Thymus (tissue), 14 donors: ENCODE data around the gene ZNF107. TPM values are rescaled to one million over a fixed set of nuclear protein-coding genes. Genes with fewer than 3 reads are reported as not detected.

Experiments
- DNase-seq, 9 donors: peaks; one replicate each; pipeline ENCODE4 v3.0.0-alpha.2; 2013; ENCODE audit warnings: low spot score in 9 of 9, low read depth in 6 of 9, missing footprints in 1 of 9
- H3K27ac ChIP-seq, 2 donors: one replicate each; pipeline ENCODE4 v1.5.1; 2013; ENCODE audit warnings: control low read depth in 1 of 2, low read depth in 1 of 2, low read length in 1 of 2, mild to moderate bottlenecking in 1 of 2, moderate library complexity in 1 of 2
- H3K27me3 ChIP-seq, 2 donors: one replicate each; pipeline ENCODE4 v1.5.1; 2013; ENCODE audit warnings: low read length in 1 of 2; ENCODE audit not compliant: control insufficient read depth in 2 of 2, insufficient read depth in 1 of 2
- H3K36me3 ChIP-seq, 2 donors: one replicate each; pipeline ENCODE4 v1.5.1; 2013; ENCODE audit warnings: low read length in 1 of 2, mild to moderate bottlenecking in 1 of 2, moderate library complexity in 1 of 2; ENCODE audit not compliant: control insufficient read depth in 2 of 2, insufficient read depth in 2 of 2
- H3K4me1 ChIP-seq, 2 donors: one replicate each; pipeline ENCODE4 v1.5.1; 2013; ENCODE audit warnings: low read length in 2 of 2; ENCODE audit not compliant: control insufficient read depth in 2 of 2, insufficient read depth in 2 of 2
- H3K4me3 ChIP-seq, 2 donors: one replicate each; pipeline ENCODE4 v1.5.1; 2013; ENCODE audit warnings: low read length in 2 of 2, control low read depth in 1 of 2, mild to moderate bottlenecking in 1 of 2
- H3K9me3 ChIP-seq, 2 donors: one replicate each; pipeline ENCODE4 v1.5.1; 2013; ENCODE audit warnings: low read length in 1 of 2, mild to moderate bottlenecking in 1 of 2; ENCODE audit not compliant: control insufficient read depth in 2 of 2, insufficient read depth in 1 of 2
- WGBS: extraction: QIAGEN DNeasy Blood & Tissue Kit; methylation state at CpG from one replicate; pipeline ENCODE4 v1.1.7; 2013; 5-methylcytosine and 5-hydroxymethylcytosine counted together
- long read RNA-seq, 10 donors: transcript quantifications; one replicate each; lab custom pipeline, GENCODE V29; 2026
- polyA plus RNA-seq: library from polyadenylated mRNA; stranded (reverse); fragments of 200-250 nt; gene quantifications from one replicate; pipeline ENCODE4 v1.2.3, GENCODE V29; 2013
- total RNA-seq: library from RNA; stranded (reverse); fragments of 120-200 nt; gene quantifications from one replicate; pipeline ENCODE4 v1.2.4, GENCODE V29; 2013
- donor health status: healthy.

The ZNF107 gene
- total RNA-seq (13.5 TPM), polyA plus RNA-seq (8.9 TPM)
- long read RNA-seq, donor 1: 0 reads
- long read RNA-seq, donor 2: 0 reads
- long read RNA-seq, donor 3, full-length matches to known transcripts: 8 of 24 reads
- long read RNA-seq, donor 3, partial matches to known transcripts: 9 of 24 reads
- long read RNA-seq, donor 3, other reads (novel, unspliced or antisense): 7 of 24 reads
- long read RNA-seq, donor 4, full-length matches to known transcripts: 5 of 5 reads
- long read RNA-seq, donor 4, partial matches to known transcripts: 0 of 5 reads
- long read RNA-seq, donor 4, other reads (novel, unspliced or antisense): 0 of 5 reads
- long read RNA-seq, donor 5, full-length matches to known transcripts: 7 of 7 reads
- long read RNA-seq, donor 5, partial matches to known transcripts: 0 of 7 reads
- long read RNA-seq, donor 5, other reads (novel, unspliced or antisense): 0 of 7 reads
- long read RNA-seq, donor 6, full-length matches to known transcripts: 6 of 6 reads
- long read RNA-seq, donor 6, partial matches to known transcripts: 0 of 6 reads
- long read RNA-seq, donor 6, other reads (novel, unspliced or antisense): 0 of 6 reads
- long read RNA-seq, donor 7, full-length matches to known transcripts: 4 of 4 reads
- long read RNA-seq, donor 7, partial matches to known transcripts: 0 of 4 reads
- long read RNA-seq, donor 7, other reads (novel, unspliced or antisense): 0 of 4 reads
- long read RNA-seq, donor 8, full-length matches to known transcripts: 4 of 4 reads
- long read RNA-seq, donor 8, partial matches to known transcripts: 0 of 4 reads
- long read RNA-seq, donor 8, other reads (novel, unspliced or antisense): 0 of 4 reads
- long read RNA-seq, donor 9, full-length matches to known transcripts: 6 of 6 reads
- long read RNA-seq, donor 9, partial matches to known transcripts: 0 of 6 reads
- long read RNA-seq, donor 9, other reads (novel, unspliced or antisense): 0 of 6 reads
- long read RNA-seq, donor 10, full-length matches to known transcripts: 10 of 10 reads
- long read RNA-seq, donor 10, partial matches to known transcripts: 0 of 10 reads
- long read RNA-seq, donor 10, other reads (novel, unspliced or antisense): 0 of 10 reads

DNA sequence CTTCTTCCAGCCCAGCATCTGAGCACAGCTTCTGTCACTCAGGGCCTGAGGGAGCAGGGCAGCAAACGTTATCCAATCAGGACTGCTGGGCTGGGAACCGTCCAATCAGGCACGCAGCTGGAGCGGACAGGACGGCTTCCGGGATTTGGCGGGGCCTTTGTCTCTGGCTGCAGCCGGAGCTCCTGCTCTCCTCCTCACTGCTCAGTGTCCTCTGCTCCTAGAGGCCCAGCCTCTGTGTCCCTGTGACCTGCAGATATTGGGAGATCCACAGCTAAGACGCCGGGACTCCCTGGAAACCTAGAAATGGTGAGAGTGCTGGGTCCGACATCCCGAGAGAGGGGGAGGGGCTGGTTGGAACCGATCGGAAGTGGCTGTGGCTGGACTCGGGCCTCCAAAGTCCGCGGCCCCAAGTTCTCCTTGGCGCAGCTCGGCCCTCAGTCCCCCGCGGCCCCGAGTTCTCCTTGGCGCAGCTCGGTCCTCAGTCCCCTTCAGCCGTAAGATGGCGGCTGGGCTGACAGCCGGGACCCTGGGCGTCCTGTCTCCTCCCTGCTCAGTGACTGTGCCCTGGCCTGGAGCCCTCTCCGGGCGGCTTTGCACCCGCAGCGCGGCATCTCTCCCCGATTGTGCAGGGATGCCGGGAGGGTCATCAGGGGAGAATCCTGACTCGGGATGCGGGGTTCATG, at the start of gene ZNF107:
Gene ZNF107, plus strand, starts transcription at position 154 of the 683 bp plus-strand sequence. Its CDS starts 150 bp downstream, at position 304.
- peak within 1 kb of the TSS; percentile 69 to 85 for H3K27ac ChIP-seq
- H3K4me3 ChIP-seq: peak within 1 kb of the TSS; percentile 57 to 96
- H3K36me3 ChIP-seq: peaks cover 11 to 16% of the 10 kb centered on the region in 2 donors
- WGBS: under 1% methylated on average over 37 of the region's 37 CpGs
- peak in 8 of 9 donors; percentile 57 to 91 (median 78) for DNase-seq
- H3K9me3 ChIP-seq: peaks cover 0 to 2% of the 10 kb centered on the region in 2 donors
- no peaks in the 10 kb centered on the region for H3K27me3 ChIP-seq
- H3K4me1 ChIP-seq: peaks cover 0 to 5% of the 10 kb centered on the region in 2 donors

DNA sequence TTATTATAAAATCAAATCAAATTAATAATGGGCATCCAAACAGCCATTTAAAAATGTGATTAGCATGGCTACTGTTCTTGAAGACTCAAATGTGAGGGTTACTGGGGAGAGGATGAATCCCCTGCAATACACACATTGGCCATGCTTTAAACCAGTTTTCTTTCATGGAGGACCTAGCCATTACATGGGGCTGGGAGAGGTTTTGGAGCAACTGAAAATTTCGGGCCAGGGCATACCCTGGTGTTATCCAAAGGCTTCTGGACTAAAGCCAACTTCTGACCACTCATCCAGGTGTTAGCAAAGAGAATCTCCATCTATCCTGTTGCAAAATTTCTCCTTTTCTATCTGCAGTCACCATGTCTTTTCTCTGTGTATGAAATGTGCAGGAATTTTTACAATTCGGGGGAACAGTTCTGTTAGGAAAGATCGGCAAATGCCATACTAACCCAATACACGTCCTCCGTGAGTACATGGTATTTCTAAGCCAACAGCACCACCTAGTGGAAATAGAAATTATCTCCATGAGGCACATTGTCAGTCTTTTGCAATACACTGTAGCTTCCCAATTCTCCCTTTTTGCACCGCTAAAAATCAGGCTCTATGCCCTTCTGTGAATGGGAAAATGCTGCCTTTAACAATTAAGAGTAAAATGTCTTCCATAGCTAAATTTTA, 47.0 kb upstream of the ZNF107 start:
- Histone ChIP-seq H3K4me3 (no peak overlapping the region), H3K27me3 (no peaks in the 10 kb centered on the region), H3K27ac (no peak overlapping the region), H3K36me3 (no peaks in the 10 kb centered on the region), H3K4me1 (no peaks in the 10 kb centered on the region), H3K9me3 (peaks cover 0 to 19% of the 10 kb centered on the region in 2 donors)
- DNase-seq: peak in 3 of 9 donors; percentile 8 to 42 (median 26)
- 38% methylated on average over 6 of the region's 6 CpGs for WGBS

DNA sequence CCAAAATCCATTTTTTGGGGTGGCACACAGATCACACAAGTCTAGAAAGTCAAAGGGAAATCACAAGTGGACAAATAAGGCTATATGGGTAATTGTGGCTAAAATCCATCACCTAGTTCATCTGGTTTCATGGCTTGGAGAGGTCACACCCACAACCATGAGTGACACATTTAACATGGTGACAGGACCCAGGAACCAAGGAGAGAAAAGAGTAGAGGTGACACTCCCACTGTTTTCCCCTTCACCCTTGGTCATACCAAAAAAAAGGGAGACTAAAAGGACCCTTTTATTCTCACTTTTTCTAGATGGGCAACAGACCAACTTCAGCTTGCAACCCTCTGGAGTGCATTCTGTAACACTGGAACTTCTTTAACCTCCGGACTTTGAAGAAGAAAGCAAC, 46.2 kb upstream of the ZNF107 start:
- Histone ChIP-seq H3K27ac (no peak overlapping the region), H3K4me3 (no peak overlapping the region), H3K9me3 (peaks cover 0 to 19% of the 10 kb centered on the region in 2 donors), H3K27me3 (no peaks in the 10 kb centered on the region), H3K36me3 (no peaks in the 10 kb centered on the region), H3K4me1 (no peaks in the 10 kb centered on the region)
- peak in 1 of 9 donors; percentile 44 for DNase-seq
- WGBS: 92% methylated on average over 1 of the region's 1 CpG

DNA sequence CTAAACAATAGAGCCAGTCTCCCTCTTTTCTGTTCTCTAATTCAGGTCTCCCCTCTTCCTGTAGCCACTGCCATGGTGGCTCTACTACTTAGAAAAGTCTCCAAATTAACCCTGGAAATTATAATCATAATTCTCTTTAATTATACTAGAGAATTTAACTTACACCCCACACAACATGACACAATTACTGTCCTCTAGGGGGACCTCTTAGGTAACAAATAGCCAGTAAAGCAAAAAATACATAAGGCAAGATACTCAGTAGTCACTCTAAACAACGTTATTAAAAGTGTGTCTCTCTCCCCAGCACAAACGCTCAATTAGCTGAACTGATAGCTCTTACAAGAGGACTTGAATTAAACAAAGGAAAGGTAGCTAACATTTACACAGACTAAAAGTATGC, 44.3 kb upstream of the ZNF107 start:
- no peak overlapping the region for H3K27ac ChIP-seq

DNA sequence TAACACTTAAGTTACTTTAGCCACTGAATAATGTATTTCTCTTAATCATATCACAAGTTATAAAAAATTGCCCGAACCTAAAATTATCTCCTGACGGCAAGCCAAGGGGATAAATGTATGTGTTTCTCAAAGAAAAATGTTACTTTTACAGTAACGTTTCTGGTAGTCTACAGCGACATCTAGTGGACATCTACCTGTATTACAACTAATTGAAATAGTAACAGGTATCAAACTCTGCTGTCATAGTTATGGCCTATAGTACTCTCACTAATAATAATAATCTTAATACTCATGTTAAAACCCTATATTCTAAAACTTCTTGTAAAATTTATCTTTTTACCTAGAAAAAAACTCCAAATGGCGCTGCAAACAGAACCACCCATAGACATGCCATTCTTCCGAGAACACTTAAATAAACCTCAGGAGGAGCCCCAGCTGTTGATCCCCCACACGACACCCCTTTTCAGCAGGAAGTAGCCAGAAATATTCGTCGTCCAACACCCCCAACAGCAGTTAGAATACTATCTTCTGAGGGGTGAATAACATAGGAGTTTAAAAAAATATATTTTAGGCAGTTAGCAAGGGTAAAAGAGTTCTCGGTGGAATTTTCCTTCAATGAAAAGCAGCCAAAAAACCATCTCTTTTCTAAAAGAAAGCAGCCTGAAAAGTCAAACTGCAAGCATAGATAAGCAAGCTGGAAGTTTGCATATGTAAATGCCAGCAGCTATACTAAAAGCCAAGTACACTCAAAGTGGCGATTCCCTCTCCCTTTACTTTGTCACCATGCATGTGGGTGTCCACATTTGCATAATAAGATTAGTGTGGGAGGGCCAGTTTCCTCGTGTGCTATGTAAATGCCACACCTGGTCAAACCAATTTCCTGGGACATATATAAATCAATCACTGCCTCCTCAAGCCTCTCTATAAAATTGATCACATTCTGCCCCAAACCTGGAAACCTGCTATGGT, 40.5 kb upstream of the ZNF107 start:
- H3K9me3 ChIP-seq: peaks cover 0 to 13% of the 10 kb centered on the region in 2 donors
- H3K4me3 ChIP-seq: no peak overlapping the region
- H3K4me1 ChIP-seq: no peaks in the 10 kb centered on the region
- DNase-seq: peak in 1 of 9 donors; percentile 24
- no peaks in the 10 kb centered on the region for H3K27me3 ChIP-seq
- H3K36me3 ChIP-seq: no peaks in the 10 kb centered on the region
- H3K27ac ChIP-seq: no peak overlapping the region
- WGBS: 26% methylated on average over 12 of the region's 12 CpGs

More for the DNA sequence above, 44.3 kb upstream of the ZNF107 start:
- DNase-seq: no peak
- WGBS: 87% methylated on average over 2 of the region's 2 CpGs
- no peaks in the 10 kb centered on the region for H3K27me3 ChIP-seq
- no peak overlapping the region for H3K4me3 ChIP-seq
- peaks cover 0 to 19% of the 10 kb centered on the region in 2 donors for H3K9me3 ChIP-seq
- no peaks in the 10 kb centered on the region for H3K36me3 ChIP-seq
- H3K4me1 ChIP-seq: no peaks in the 10 kb centered on the region

DNA sequence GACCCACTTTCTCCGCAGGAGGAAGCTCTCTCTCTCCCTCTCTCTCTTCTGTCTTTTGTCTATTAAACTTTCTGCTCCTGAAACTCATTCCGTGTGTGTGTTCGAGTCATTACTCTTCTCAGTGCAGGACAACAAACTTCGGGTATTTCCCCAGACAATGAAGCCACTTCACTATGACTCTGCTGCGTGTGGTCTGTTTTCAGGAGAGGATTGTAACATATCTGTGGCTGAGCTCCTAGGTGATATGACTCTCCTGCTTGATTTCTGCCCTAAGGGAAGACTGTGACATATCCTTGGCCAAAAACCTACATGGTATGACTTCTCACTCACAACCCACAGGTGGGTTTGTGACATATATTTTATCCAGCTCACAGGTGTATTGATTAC, 39.9 kb upstream of the ZNF107 start:
- no peaks in the 10 kb centered on the region for H3K4me1 ChIP-seq
- no peaks in the 10 kb centered on the region for H3K27me3 ChIP-seq
- no peak for DNase-seq
- peaks cover 0 to 13% of the 10 kb centered on the region in 2 donors for H3K9me3 ChIP-seq
- no peak overlapping the region for H3K27ac ChIP-seq
- 65% methylated on average over 5 of the region's 5 CpGs for WGBS
- no peak overlapping the region for H3K4me3 ChIP-seq
- H3K36me3 ChIP-seq: no peaks in the 10 kb centered on the region

DNA sequence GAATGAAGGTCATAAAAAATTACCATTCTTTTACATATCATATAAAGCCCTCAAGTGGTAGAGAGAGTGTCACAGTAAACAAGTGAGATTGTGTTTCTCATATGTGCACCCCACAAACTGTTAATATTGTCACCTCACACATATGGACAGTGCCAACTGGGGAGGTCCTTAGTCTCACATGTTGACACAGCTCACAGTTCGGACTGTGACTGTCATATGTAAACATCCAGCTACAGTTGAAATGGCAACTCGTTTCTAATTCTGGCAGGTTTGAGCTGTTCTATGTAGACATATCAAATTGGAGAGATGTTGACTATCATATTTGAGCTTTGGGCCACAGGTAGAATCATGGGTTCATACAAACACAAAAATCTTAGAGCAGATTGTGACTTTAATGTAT, 39.4 kb upstream of the ZNF107 start:
- no peak overlapping the region for H3K4me3 ChIP-seq
- H3K27me3 ChIP-seq: no peaks in the 10 kb centered on the region
- H3K9me3 ChIP-seq: peaks cover 0 to 10% of the 10 kb centered on the region in 2 donors
- no peak for DNase-seq
- H3K4me1 ChIP-seq: no peaks in the 10 kb centered on the region
- no peaks in the 10 kb centered on the region for H3K36me3 ChIP-seq
- H3K27ac ChIP-seq: no peak overlapping the region
- 79% methylated on average over 2 of the region's 2 CpGs for WGBS
